HUES64 (cell line): Measurements from ENCODE around the gene DDX23.
A peak's percentile ranks its signal among the peaks of the same experiment; 100 is the strongest.

Source experiments
- H3K27ac ChIP-seq: 2 replicates; pipeline ENCODE4 v1.7.0; 2013; ENCODE audit warnings: low read depth, low read length, inconsistent platforms
- H3K27me3 ChIP-seq: 2 replicates; pipeline ENCODE4 v1.6.1; 2013; ENCODE audit warnings: mild to moderate bottlenecking, low read length; ENCODE audit not compliant: insufficient read depth
- H3K36me3 ChIP-seq: 2 replicates; pipeline ENCODE4 v1.6.1; 2013; ENCODE audit warnings: mild to moderate bottlenecking, low read length; ENCODE audit not compliant: insufficient read depth
- H3K4me1 ChIP-seq: 2 replicates; pipeline ENCODE4 v1.6.1; 2013; ENCODE audit warnings: mild to moderate bottlenecking, low read length, moderate library complexity; ENCODE audit not compliant: insufficient read depth
- H3K4me3 ChIP-seq: 2 replicates; pipeline ENCODE4 v1.5.1; 2013; ENCODE audit warnings: mild to moderate bottlenecking, low read length, moderate library complexity
- H3K9ac ChIP-seq: 2 replicates; pipeline ENCODE4 v1.6.1; 2013; ENCODE audit warnings: mild to moderate bottlenecking, low read depth, low read length
- H3K9me3 ChIP-seq: 2 replicates; pipeline ENCODE4 v1.6.1; 2013; ENCODE audit warnings: low read depth, low read length; ENCODE audit not compliant: insufficient read depth
- WGBS: fragments of 150-250, 120-280 bp; methylation state at CpG from one replicate; pipeline ENCODE4 v1.1.7; 2013; ENCODE audit warnings: missing lambda C conversion rate; 5-methylcytosine and 5-hydroxymethylcytosine counted together

DDX23 gene

DNA sequence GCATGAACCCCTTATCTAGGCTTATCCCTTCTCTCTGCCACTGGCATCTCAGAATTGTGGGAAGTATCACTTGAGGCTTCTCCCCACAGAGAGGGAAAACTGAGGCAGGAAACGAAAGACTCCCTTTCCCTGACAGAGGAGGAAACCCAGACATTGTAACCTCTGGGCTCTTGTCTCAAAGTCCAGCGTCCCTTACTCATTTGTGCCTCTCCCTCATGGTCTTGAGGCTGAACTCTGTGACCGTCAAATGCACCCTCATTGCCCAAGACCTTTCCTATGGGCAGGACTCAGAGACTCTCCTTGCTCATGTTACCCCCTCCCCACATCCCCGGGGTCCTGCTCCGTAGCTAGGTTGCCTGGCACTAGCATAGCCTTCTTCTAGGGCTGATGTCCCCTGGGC lies 29.8 kb downstream of the DDX23 start:
- H3K4me3 ChIP-seq, result no peak overlapping the region
- no peak overlapping the region for H3K9ac ChIP-seq
- no peaks in the 10 kb centered on the region for H3K9me3 ChIP-seq
- peaks cover 15% of the 10 kb centered on the region for H3K4me1 ChIP-seq
- WGBS, result 82% methylated on average over 5 of the region's 5 CpGs
- H3K27me3 ChIP-seq, result peaks cover 26% of the 10 kb centered on the region
- H3K36me3 ChIP-seq, result peaks cover 11% of the 10 kb centered on the region
- H3K27ac ChIP-seq, result no peak overlapping the region

DNA sequence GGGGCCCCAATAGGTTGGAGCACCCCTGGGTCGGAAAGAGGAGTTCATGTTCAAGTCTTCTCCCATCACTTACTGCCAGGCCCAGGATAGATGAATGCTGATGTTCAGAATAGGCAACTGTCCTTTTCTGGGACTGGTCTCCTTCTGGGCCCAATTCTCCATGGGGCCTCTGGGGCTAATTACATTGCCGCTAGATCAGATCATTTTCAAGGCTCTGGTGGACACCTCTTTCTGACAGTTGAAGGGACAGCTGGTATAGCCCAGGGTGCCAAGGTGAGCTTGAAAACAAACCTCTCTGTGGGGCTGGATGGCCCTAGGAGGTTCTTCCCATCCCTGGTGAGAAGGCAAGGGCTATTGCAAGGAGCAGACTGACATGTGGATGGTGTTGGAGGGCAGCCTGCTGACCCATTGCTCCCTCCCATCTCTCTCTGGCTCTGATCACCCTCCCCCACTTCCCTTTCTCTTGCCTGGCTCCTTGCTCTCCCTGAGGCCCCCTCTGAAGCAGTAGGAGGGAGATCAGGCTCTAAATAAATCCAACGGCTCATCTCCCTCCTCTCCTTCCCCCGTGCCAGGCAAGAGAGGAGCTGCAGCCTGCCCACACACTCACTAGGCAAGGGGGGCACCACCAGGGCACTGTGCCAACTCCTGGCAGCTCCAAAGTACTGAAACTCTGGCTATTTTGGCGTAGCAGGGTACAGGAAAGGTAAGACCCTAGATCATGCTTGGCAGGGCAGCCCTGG lies 31.8 kb downstream of the DDX23 start:
- Histone ChIP-seq H3K4me3 (no peak overlapping the region; the same call in 1 of the 2 replicates), H3K27ac (no peak overlapping the region), H3K9ac (no peak overlapping the region; the same call in 1 of the 2 replicates), H3K27me3 (peaks cover 40% of the 10 kb centered on the region), H3K9me3 (no peaks in the 10 kb centered on the region), H3K36me3 (peaks cover 5% of the 10 kb centered on the region; the same call in 1 of the 2 replicates), H3K4me1 (peaks cover 23% of the 10 kb centered on the region)
- WGBS, result 73% methylated on average over 5 of the region's 5 CpGs

DNA sequence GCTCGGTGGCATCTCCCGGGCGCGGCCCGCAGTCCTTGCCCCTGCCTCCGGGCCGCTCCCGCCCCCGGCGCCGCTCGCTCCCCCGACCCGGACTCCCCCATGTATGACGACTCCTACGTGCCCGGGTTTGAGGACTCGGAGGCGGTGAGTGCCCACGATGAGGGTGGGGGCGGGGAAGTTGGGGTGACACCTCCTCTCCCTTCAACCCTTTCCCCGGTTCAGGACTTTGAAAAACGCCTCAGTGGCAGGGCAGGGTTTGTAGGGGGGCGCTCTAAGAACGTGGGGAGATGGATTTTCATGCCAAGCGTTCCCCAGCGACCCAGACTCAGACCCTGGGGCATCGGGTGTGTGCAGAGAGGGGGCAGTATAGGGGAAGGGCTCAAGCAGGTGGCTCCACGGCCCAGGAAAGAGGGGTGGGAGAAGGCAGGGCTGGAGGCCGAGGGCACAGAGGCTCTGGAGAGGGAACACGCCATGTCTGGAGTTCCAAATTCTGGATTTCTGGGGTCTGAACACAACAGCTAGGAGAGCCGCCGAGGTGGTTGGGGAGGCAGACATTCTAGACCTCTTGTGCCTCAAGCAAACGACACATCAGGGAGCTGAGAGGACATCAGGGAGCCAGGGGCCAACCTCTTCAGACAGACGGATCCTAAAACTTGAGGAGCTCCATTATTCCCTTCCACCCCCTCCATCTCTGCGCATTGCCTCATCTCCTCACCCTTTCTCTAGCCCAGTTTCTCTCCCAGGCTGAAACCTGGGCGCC lies 33.0 kb downstream of the DDX23 start:
- Histone ChIP-seq H3K27ac (peak overlapping the region; percentile 17; the same call in 1 of the 2 replicates), H3K9ac (0 out of 2 replicates have a peak overlapping the region, but pooled peaks have one; percentile 3), H3K36me3 (no peaks in the 10 kb centered on the region), H3K4me3 (peak overlapping the region; percentile 73), H3K9me3 (no peaks in the 10 kb centered on the region), H3K27me3 (peaks cover 40% of the 10 kb centered on the region), H3K4me1 (peaks cover 23% of the 10 kb centered on the region)
- WGBS, result 13% methylated on average over 32 of the region's 37 CpGs

- peak within 1 kb of the TSS; percentile 17; the same call in 1 of the 2 replicates for H3K27ac ChIP-seq
- peaks cover 23% of the 10 kb centered on the region for H3K4me1 ChIP-seq
- H3K9me3 ChIP-seq, result no peaks in the 10 kb centered on the region
- H3K4me3 ChIP-seq, result peak within 1 kb of the TSS; percentile 73
- peak within 1 kb of the TSS; percentile 51 for H3K9ac ChIP-seq
- WGBS, result under 1% methylated on average over 78 of the region's 79 CpGs
- peaks cover 40% of the 10 kb centered on the region for H3K27me3 ChIP-seq
- H3K36me3 ChIP-seq, result no peaks in the 10 kb centered on the region
These were observed 33.8 kb downstream of the DDX23 start, which contains the start of gene CACNB3 for GRCh38 chr12:48817873-48818830. TSS of gene CACNB3 (plus strand) at chr12:48818496. CDS start at chr12:48818930, 434 bp downstream.

- Histone ChIP-seq H3K4me3 (peak overlapping the region; percentile 70), H3K27me3 (peaks cover 56% of the 10 kb centered on the region)
These were observed 35.7 kb downstream of the DDX23 start for GRCh38 chr12:48816143-48816854.

GRCh38 chr12:48815126-48816110 lies 36.5 kb downstream of the DDX23 start:
- no peak overlapping the region for H3K27ac ChIP-seq
- peaks cover 33% of the 10 kb centered on the region for H3K4me1 ChIP-seq
- H3K9me3 ChIP-seq, result no peaks in the 10 kb centered on the region
- no peaks in the 10 kb centered on the region for H3K36me3 ChIP-seq
- H3K4me3 ChIP-seq, result peak overlapping the region; percentile 70
- WGBS, result under 1% methylated on average over 54 of the region's 54 CpGs
- H3K27me3 ChIP-seq, result peaks cover 58% of the 10 kb centered on the region
- H3K9ac ChIP-seq, result peak overlapping the region; percentile 45; the same call in 1 of the 2 replicates

More at GRCh38 chr12:48816143-48816854, 35.7 kb downstream of the DDX23 start:
- Histone ChIP-seq H3K9ac (no peak overlapping the region), H3K4me1 (peaks cover 30% of the 10 kb centered on the region), H3K36me3 (no peaks in the 10 kb centered on the region), H3K27ac (no peak overlapping the region), H3K9me3 (no peaks in the 10 kb centered on the region)
- 79% methylated on average over 3 of the region's 3 CpGs for WGBS

DNA sequence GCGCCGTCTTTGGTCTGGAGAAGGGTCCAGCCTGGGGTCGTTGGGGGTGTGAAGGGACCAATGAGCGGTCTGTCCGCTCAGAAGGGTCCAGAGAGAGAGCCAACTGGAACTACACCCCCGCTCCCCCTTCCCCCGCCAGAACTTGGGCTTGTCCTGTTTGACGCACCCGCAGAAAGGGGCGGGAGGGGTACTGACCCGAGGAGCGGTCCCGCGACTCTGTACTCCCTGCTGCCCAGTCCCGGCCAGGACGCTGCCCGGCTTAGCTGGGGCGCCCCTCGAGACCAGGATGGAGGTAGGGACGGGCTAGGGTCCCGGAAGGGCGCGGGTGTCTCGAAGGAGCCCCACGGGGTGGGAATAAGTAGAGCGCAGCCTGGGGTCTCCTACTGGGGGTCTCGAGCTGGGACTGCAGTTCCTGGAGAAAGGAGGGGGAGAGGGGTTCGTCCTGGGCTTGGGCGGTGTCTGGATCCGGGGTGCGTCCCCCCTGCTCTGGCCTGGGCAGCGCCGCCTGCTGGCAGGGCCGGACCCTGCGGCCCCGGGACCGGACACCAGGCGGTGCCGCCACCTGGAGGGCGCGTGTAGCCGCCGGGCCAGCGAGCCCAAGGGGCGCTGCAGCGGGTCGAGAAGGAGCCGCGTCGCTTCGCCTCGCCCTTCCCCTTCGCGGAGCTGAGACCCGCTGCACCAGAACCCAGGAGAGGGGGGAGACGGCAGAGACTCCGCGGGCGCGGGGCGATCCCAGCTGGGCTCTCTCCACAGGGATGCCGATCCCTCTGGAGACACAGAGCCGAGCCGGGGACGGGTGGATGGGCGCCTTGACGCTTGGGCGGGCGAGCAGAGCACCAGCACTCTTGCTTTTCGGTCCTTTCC lies 37.5 kb downstream of the DDX23 start:
- peak overlapping the region; percentile 45; the same call in 1 of the 2 replicates for H3K9ac ChIP-seq
- under 1% methylated on average over 70 of the region's 70 CpGs for WGBS

DNA sequence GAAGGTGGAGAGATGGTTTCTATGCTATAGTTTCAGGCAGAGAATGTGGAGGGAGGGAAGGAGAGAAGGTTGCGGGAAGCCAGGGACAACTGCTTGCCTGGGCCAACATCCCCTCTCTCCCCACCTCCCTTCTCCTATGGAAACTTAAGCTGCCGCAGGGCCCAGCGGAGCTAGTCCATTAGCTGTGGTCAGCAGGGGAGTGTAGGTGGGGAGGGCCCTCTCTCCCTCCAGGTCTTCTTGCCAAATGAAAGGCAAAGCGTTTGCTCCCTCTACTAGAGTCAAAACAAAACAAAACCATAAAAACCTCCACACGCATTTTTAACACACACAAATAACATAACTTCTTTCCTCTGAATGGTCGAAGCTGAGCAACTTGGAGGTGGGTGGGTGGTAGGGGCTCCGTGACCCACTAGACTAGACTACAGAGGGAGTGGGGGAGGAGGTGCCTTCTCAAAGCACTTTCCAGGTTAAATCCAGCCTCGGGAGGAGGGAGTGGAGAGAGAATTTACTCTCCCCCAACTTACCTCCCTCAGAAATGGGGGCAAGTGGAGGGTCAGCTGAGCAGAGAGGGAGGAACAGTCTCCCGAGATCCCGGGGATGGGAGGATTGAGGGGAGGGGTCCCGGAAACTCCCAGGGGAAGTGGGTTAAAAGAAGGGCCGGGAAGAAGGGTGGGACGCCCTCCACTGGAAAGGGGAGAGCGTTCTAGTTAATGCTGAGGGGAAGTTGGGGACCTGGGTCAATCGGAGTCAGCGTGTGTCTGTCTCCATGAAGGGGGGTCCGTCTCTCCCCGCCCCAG lies 38.3 kb downstream of the DDX23 start:
- 2% methylated on average over 14 of the region's 18 CpGs for WGBS
- H3K4me1 ChIP-seq, result peaks cover 23% of the 10 kb centered on the region
- no peaks in the 10 kb centered on the region for H3K9me3 ChIP-seq
- H3K4me3 ChIP-seq, result peak overlapping the region; percentile 70
- H3K27me3 ChIP-seq, result peaks cover 44% of the 10 kb centered on the region
- H3K36me3 ChIP-seq, result no peaks in the 10 kb centered on the region
- no peak overlapping the region for H3K27ac ChIP-seq
- no peak overlapping the region for H3K9ac ChIP-seq

More for the DNA sequence above, 37.5 kb downstream of the DDX23 start:
- peak overlapping the region; percentile 70 for H3K4me3 ChIP-seq
- H3K4me1 ChIP-seq, result peaks cover 27% of the 10 kb centered on the region
- peaks cover 48% of the 10 kb centered on the region for H3K27me3 ChIP-seq
- no peaks in the 10 kb centered on the region for H3K36me3 ChIP-seq
- H3K27ac ChIP-seq, result no peak overlapping the region
- no peaks in the 10 kb centered on the region for H3K9me3 ChIP-seq
